HG03045 (cell line): Measurements from ENCODE around the gene TSPAN14.
"Not testable (repeated sequence)": the region's sequence is repeated elsewhere in the genome, so short reads cannot be mapped to it uniquely, and the experiment has no call there.

Source experiments
- ATAC-seq: cut with Tn5 transposase; IDR thresholded peaks from one replicate; pipeline ENCODE4 v1.9.1; 2021; ENCODE audit warnings: mild to moderate bottlenecking, moderate library complexity; ENCODE audit not compliant: unreplicated experiment

The TSPAN14 gene

GRCh38 chr10:80453842-80454512 lies at the start of gene TSPAN14:
Gene TSPAN14 (plus strand): TSS chr10:80454310. CDS start chr10:80489234, 34,924 bp downstream.
- ATAC-seq = peak; percentile 80

- ATAC-seq = no peak
Observed at GRCh38 chr10:80405035-80405434, 49.1 kb upstream of the TSPAN14 start.

GRCh38 chr10:80405626-80406025 lies 48.5 kb upstream of the TSPAN14 start:
- no peak for ATAC-seq

- no peak for ATAC-seq
Observed at GRCh38 chr10:80406204-80406603, 47.9 kb upstream of the TSPAN14 start.

GRCh38 chr10:80407812-80408241 lies 46.3 kb upstream of the TSPAN14 start:
- ATAC-seq = peak; percentile 19

- peak; percentile 98 for ATAC-seq
Observed at GRCh38 chr10:80408242-80409101, 45.6 kb upstream of the TSPAN14 start, which contains the start of gene PRXL2A. Gene PRXL2A (plus strand): TSS chr10:80408551. CDS start chr10:80420468, 11,917 bp downstream.

- no peak for ATAC-seq
Observed at GRCh38 chr10:80409121-80409520, 45.0 kb upstream of the TSPAN14 start.

- no peak for ATAC-seq
Observed at GRCh38 chr10:80410122-80410521, 44.0 kb upstream of the TSPAN14 start.

GRCh38 chr10:80410578-80411145 lies 43.4 kb upstream of the TSPAN14 start:
- ATAC-seq = no peak

GRCh38 chr10:80411267-80411668 lies 42.8 kb upstream of the TSPAN14 start:
- ATAC-seq = no peak

- no peak for ATAC-seq
Observed at GRCh38 chr10:80411681-80412220, 42.4 kb upstream of the TSPAN14 start.

GRCh38 chr10:80412486-80412885 lies 41.6 kb upstream of the TSPAN14 start:
- ATAC-seq = no peak

GRCh38 chr10:80413271-80413996 lies 40.7 kb upstream of the TSPAN14 start:
- ATAC-seq = no peak

- no peak for ATAC-seq
Observed at GRCh38 chr10:80414142-80414895, 39.8 kb upstream of the TSPAN14 start.

- no peak for ATAC-seq
Observed at GRCh38 chr10:80415734-80416478, 38.2 kb upstream of the TSPAN14 start.

GRCh38 chr10:80416479-80417098 lies 37.5 kb upstream of the TSPAN14 start:
- no peak for ATAC-seq

GRCh38 chr10:80417256-80417655 lies 36.9 kb upstream of the TSPAN14 start:
- ATAC-seq = not testable (repeated sequence)

- ATAC-seq = no peak
Observed at GRCh38 chr10:80421050-80421706, 32.9 kb upstream of the TSPAN14 start.
